NCI-H345 treated with DMSO at 0.1 percent for 48 hours (cell line): Measurements from ENCODE around the gene CYP19A1.
"Not testable (repeated sequence)": the region's sequence is repeated elsewhere in the genome, so short reads cannot be mapped to it uniquely, and the experiment has no call there.

Source experiments
- DNase-seq: peaks from one replicate; lab custom pipeline; 2025; ENCODE audit not compliant: unreplicated experiment; lab: John Stamatoyannopoulos, UW

The CYP19A1 gene

DNA sequence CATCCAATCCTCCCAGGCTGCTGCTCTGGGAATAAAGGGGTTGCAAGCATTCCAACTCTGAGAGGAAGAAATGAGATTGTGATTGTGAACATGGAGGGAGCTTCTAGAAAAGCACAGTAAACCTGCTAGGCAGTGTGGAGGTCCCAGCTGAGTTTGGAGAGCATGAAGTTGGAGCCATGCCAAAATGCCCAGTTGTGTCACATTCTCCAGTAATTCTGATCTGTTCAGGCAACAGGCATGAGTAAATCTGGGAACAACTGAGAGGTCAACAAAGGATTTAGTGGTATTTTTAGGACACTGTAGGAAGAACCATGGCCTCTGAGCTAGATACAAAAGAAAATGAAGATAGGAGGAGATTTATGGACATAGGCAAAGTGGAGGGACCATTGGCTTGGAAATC, 74.7 kb downstream of the CYP19A1 start:
- DNase-seq, result no peak

DNA sequence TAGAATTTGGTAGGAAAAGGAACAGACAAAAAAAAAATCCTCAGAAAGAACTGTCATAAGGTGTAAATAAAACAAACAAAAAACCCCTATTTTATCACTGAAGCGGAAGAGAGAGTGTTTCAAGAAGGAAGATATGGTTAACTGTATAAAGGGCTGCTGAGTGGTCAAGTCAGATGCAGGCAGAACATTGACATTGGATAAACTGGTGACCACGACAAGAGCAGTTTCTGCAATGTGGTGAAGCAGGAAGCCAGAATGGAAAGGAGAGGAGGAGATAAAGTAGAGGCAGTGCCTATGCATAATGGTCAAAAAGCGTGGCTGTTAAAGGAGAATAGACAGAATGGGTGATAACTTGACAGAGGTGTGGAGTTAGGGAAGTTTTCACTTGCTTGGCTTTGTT, 75.3 kb downstream of the CYP19A1 start:
- DNase-seq, result no peak

- no peak for DNase-seq
Observed at GRCh38 chr15:51262463-51262862, 75.9 kb downstream of the CYP19A1 start.

DNA sequence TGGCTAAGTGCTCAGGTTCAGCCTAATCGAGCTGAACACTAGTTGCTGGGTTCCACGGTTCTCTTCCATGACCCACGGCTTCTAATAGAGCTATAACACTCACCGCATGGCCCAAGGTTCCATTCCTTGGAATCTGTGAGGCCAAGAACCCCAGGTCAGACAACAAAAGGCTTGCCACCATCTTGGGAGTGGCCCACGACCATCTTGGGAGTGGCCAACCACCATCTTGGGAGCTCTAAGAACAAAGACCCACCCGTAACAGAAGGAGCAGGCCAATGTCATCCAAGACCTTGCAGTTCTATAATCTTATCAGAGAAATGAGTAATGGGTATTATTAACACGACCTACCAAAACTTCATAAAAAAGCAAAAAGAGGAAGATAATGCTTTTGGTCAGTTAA, 77.3 kb downstream of the CYP19A1 start:
- DNase-seq, result not testable (repeated sequence)

DNA sequence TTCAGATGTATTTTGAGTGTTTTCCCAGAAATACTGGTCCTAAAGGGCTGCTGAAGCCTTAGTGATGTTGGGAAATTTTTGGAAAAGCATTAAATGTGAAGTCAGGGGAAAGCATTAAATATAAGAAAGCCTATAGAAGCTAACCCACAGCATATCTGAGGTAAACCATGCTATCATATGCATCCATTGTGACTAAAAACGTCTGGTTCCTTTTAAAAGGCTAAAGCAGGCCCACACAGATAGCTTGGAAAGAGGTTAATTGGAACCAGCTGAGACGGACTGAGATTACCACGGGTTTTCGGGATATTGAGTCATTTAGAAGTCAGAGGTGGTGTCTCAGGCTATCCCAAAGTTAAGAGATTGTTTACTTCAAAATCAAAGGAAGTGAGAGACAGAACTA, 78.2 kb downstream of the CYP19A1 start:
- DNase-seq, result no peak

- DNase-seq, result no peak
Observed at GRCh38 chr15:51255533-51255932, 82.9 kb downstream of the CYP19A1 start.

DNA sequence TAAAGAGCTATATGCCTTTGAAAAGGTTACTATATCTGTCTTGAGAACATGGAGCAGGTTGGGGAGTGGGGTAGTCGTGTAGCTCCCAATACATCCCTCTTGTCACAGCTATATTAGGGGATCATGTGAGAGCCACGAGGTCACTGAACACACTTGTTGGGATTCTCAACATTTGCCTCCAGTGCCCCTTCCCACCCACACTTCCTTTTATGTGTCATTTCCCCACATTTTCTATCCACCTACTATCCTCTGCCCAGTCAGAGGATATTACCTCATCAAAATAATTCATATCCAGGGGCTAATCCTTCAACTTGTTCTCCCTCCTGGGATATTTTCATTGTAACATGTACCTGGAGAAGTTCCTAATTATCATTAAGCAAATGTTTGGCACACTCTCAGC, 85.0 kb downstream of the CYP19A1 start:
- no peak for DNase-seq

DNA sequence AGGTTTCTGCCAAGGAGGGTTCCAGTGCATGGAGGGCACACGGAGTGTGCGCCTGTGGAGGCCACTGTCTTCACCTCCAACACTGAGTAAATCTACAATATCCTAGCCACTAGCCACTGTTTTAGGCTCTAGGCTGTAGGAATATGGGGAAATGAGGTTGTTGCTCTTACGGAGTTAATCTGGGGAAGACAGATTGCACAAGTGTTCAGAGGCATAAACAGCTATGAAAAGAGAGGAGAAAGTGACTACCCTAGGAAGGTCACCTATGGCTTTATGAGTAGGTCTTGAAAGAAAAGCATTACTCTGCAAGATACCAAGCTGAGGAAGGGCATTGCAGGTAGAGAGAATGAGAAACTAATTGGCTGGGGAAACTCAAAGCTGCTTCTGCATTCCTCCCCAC, 85.7 kb downstream of the CYP19A1 start:
- DNase-seq, result no peak

- no peak for DNase-seq
Observed at GRCh38 chr15:51251556-51251955, 86.8 kb downstream of the CYP19A1 start.

DNA sequence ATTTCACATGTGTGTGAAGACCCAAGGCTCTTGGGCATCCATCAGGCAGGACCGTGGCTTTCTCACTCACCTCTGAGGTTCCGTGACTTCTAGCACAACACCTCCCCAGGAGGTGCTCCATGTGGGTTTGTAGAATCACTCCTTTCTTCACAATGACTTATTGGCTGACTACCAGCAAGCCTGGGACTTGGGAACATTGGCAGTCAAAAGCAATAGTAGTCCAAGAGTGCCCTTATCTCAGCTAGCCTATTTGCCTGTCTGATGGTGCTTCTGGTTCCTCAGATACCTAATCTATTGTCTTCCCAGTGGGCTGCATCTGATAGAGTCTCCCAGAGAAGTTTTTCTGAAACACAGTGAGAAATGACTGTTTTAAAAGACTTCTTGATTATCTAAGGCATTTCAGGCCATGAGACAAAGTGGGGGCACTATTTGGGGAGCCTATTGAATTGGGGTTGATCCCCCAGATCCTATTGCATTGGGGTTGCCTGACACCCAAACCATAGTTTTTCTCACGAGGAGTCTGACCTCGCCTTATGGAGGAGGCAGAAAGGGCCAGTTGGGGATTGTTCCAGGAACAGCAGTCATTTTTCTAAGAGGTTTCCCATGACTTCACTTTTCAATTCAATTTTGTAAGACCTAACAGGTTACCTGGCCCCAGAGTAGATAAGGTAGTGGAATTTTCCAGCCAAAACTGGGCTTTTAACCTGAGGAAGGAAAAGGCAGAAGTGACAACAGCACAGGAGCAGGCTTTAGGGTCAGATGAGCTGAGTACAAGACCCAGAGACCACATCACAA, 88.0 kb downstream of the CYP19A1 start:
- no peak for DNase-seq

- DNase-seq, result no peak
Observed at GRCh38 chr15:51245628-51246027, 92.8 kb downstream of the CYP19A1 start.

DNA sequence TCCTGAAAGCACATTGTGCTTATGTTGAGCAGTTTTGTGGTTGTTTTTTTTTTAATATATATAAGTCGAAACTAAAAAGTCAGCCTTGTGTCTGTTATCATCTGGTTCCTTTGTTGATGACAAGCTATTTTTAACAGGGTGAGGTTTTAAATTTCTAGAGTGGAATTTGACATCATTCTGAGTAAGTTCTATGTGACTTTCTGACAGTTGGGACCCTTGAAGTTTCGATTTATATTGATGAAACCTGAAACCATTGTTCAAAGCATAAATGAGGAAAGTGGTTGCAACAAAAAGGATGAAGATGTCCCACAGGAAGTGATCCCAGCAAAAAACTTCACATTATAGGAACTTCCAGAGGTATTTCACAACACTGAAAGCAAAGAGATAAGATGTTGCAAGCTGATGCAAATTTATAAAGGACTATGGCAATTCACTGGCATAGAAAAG, 94.0 kb downstream of the CYP19A1 start:
- no peak for DNase-seq

DNA sequence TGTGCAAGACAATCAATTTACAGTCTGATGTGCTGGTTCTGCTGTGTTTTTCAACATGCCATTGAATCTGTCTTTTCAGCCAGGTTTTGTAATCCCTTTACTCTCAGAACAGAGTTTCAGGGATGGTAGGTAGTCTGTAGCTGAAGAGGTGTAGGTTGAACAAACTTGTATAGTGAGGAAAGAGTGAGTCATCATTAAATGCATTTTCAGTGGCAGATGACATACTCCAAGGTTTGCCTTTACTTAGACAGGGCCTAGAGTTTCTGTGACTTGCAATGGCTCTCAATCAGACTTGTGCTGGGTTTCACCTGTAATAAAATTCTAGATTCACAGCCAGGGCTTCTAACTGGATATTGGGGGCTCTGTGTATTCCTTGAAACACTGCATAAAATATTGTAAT, 94.6 kb downstream of the CYP19A1 start:
- DNase-seq, result no peak

- no peak for DNase-seq
Observed at GRCh38 chr15:51240066-51240465, 98.3 kb downstream of the CYP19A1 start.

- DNase-seq, result no peak
Observed at GRCh38 chr15:51237816-51238215, 100.6 kb downstream of the CYP19A1 start.

- no peak for DNase-seq
Observed at GRCh38 chr15:51234176-51234927, 104.0 kb downstream of the CYP19A1 start.

DNA sequence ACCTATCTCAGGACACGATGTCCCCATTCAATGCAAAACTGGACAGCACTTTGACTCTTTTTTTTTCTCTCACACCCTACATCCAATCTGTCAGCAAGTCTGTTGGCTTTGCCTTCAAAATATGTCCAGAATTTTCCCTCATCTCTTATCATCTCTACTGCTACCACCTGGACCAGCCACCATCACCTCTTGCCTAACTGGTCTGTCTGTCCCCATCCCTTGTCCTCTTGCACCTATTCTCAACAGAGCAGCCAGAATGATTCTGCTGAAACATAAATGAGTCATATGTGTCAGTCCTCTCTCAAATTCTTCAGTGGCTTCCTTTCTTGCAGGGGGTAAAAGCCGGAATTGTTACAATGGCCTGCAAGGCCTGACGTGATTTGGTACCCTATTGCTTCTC, 105.8 kb downstream of the CYP19A1 start:
- no peak for DNase-seq

DNA sequence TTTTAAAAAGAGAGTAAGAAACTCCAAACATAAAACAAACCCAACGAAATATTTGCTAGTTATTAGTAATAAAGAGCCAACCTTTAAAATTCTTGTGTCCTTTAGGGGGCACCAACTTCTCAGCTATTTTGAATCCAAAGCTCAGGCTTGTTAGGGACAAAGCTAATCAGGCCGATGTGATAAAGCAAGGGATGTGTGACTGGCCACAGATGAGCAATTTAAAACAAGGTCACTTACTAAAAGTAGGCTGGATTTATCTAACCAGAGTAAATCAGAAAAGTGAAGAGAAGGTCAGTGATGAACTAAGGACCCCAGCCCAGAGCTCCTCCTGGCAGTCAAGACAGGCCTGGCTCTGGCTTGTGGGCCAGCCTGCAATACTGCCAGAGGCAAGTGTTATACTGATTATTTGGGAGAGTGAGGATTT, 108.5 kb downstream of the CYP19A1 start:
- no peak for DNase-seq

- no peak for DNase-seq
Observed at GRCh38 chr15:51227940-51228732, 110.3 kb downstream of the CYP19A1 start.

- no peak for DNase-seq
Observed at GRCh38 chr15:51226576-51227210, 111.7 kb downstream of the CYP19A1 start.

- no peak for DNase-seq
Observed at GRCh38 chr15:51224428-51224827, 114.0 kb downstream of the CYP19A1 start.
